ENCODE data around the gene LYPD6B. TPM values are rescaled to one million over a fixed set of nuclear protein-coding genes. Genes with fewer than 3 reads are reported as not detected.

The LYPD6B gene
- total RNA-seq, 1 donor from 2014 or later, result 10.1 TPM

DNA sequence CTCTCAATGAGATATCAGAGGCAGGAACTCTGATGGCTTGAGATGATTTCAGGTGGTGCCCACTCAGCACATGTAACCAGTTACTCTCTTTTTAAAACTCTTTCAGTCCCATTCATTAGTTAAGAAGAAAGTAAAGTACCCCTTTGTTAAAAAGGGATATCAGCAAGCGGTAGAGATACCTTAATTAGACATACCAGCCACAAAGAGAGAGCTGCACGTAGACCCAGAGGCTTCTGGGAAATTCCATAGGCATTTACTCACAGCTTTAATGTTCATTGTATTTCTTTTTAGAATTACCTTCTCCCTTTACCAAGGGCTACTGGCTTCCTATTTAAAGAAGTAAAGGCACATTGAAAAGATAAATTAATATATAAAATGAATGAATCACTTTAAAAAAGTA is 63.3 kb downstream of the LYPD6B start:
- TF ChIP-seq POLR2AphosphoS5 (IDR thresholded peaks at IDR 0.05; ENCODE audit: insufficient read depth in 1 of 2, low read depth in 1 of 2), result no peak
- TF ChIP-seq, protein P1, sequence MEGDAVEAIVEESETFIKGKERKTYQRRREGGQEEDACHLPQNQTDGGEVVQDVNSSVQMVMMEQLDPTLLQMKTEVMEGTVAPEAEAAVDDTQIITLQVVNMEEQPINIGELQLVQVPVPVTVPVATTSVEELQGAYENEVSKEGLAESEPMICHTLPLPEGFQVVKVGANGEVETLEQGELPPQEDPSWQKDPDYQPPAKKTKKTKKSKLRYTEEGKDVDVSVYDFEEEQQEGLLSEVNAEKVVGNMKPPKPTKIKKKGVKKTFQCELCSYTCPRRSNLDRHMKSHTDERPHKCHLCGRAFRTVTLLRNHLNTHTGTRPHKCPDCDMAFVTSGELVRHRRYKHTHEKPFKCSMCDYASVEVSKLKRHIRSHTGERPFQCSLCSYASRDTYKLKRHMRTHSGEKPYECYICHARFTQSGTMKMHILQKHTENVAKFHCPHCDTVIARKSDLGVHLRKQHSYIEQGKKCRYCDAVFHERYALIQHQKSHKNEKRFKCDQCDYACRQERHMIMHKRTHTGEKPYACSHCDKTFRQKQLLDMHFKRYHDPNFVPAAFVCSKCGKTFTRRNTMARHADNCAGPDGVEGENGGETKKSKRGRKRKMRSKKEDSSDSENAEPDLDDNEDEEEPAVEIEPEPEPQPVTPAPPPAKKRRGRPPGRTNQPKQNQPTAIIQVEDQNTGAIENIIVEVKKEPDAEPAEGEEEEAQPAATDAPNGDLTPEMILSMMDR (IDR thresholded peaks at IDR 0.05), result no peak
- TF ChIP-seq POLR2A (IDR thresholded peaks at IDR 0.05), result no peak
- no peaks in the 10 kb centered on the region for H3K4me1 ChIP-seq
- H3K9me3 ChIP-seq, result no peaks in the 10 kb centered on the region
- intact Hi-C loops (cut with DNase I), result loop anchor here (10.0 kb wide), 1 partner anchor 1963 kb away; no protein-coding TSS in a partner anchor
- H3K36me3 ChIP-seq, result no peaks in the 10 kb centered on the region
- H3K27me3 ChIP-seq, result no peaks in the 10 kb centered on the region
- DNase-seq (ENCODE audit: extremely low spot score in 2 of 2), result no peak
- no peak overlapping the region for H3K27ac ChIP-seq
- no peak overlapping the region for H3K4me3 ChIP-seq

DNA sequence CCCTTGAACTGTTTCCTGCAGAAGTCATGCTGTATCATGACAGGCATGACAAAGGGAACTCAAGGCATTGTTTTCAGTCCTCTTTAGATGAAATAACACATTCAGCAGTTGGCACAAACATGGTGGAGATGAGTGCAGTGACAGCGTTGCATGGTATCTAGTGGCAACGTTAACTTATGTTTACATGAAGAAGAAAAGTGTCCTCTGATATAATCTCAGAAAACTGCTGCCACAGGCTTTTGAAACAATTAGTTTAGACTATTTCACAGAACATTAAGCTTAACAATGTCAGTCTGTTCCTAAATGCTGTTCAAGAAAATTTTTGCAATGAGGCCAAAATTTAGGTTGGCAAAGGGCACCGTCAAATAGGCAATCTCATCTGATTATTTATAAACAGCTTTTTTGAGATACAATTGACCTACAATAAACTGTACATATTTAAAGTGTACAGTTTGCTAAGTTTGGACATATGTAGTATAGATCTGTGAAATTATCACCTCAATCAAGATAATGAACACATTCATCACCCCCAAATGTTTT is 64.7 kb downstream of the LYPD6B start:
- no peak for TF ChIP-seq POLR2AphosphoS5 (IDR thresholded peaks at IDR 0.05; ENCODE audit: insufficient read depth in 1 of 2, low read depth in 1 of 2)
- TF ChIP-seq, protein P1 (IDR thresholded peaks at IDR 0.05), result no peak
- no peak for TF ChIP-seq POLR2A (IDR thresholded peaks at IDR 0.05)

DNA sequence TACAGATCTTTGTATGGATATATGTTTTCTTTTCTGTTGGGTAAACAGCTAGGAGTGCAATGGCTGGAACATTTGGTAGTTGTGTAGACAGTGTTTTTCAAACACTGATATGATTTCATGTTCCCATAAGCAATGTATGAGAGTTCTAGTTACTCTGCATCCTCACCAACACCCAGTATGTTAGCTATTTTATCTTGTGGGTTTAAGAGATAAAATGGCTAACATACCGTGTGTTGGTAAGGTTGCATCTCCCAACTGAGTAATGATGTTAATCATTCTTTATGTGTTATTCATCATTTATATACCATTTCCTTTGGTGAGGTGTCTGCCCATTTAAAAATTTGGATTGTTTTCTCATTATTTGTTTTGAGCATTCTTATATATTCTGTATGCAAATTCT is 65.7 kb downstream of the LYPD6B start:
- TF ChIP-seq, protein P1 (IDR thresholded peaks at IDR 0.05), result no peak
- TF ChIP-seq POLR2A (IDR thresholded peaks at IDR 0.05) (no peak), POLR2AphosphoS5 (IDR thresholded peaks at IDR 0.05; ENCODE audit: insufficient read depth in 1 of 2, low read depth in 1 of 2) (no peak)
- Histone ChIP-seq H3K9me3 (no peaks in the 10 kb centered on the region), H3K27ac (no peak overlapping the region), H3K27me3 (no peaks in the 10 kb centered on the region), H3K4me3 (no peak overlapping the region), H3K36me3 (no peaks in the 10 kb centered on the region), H3K4me1 (no peaks in the 10 kb centered on the region)
- no peak for DNase-seq (ENCODE audit: extremely low spot score in 2 of 2)
- intact Hi-C loops (cut with DNase I), result loop anchor here (10.0 kb wide), 1 partner anchor 1961 kb away; no protein-coding TSS in a partner anchor

More for the DNA sequence above, 64.7 kb downstream of the LYPD6B start:
- H3K4me3 ChIP-seq, result no peak overlapping the region
- no peaks in the 10 kb centered on the region for H3K36me3 ChIP-seq
- no peaks in the 10 kb centered on the region for H3K4me1 ChIP-seq
- H3K27me3 ChIP-seq, result no peaks in the 10 kb centered on the region
- H3K9me3 ChIP-seq, result no peaks in the 10 kb centered on the region
- intact Hi-C loops (cut with DNase I), result loop anchor here (10.0 kb wide), 1 partner anchor 1962 kb away; no protein-coding TSS in a partner anchor
- no peak overlapping the region for H3K27ac ChIP-seq
- no peak for DNase-seq (ENCODE audit: extremely low spot score in 2 of 2)

DNA sequence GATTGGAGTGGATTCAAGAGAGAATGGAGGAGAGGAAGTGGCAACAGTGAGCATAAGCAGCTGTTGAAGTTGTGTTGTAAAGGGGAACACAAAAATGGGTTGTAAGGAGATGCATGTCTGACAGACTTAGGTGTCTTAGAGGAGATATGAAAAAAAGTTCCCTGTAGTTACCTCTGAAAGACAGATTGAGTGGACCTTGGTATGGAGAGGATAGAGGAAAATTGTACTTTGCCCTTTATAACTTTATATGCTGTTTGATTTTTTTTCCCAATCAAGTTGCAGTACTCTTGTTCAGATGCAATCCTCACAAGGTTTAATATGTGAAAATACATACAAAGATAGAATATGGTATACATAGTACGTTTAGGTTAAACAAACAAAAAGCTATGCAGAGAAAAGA is 73.6 kb downstream of the LYPD6B start:
- no peaks in the 10 kb centered on the region for H3K27me3 ChIP-seq
- TF ChIP-seq POLR2AphosphoS5 (IDR thresholded peaks at IDR 0.05; ENCODE audit: insufficient read depth in 1 of 2, low read depth in 1 of 2) (no peak), POLR2A (IDR thresholded peaks at IDR 0.05) (no peak)
- TF ChIP-seq, protein P1 (IDR thresholded peaks at IDR 0.05), result no peak
- no peaks in the 10 kb centered on the region for H3K36me3 ChIP-seq
- H3K4me3 ChIP-seq, result no peak overlapping the region
- intact Hi-C loops (cut with DNase I), result no loop called here
- H3K27ac ChIP-seq, result no peak overlapping the region
- H3K9me3 ChIP-seq, result no peaks in the 10 kb centered on the region
- DNase-seq (ENCODE audit: extremely low spot score in 2 of 2), result no peak
- no peaks in the 10 kb centered on the region for H3K4me1 ChIP-seq

DNA sequence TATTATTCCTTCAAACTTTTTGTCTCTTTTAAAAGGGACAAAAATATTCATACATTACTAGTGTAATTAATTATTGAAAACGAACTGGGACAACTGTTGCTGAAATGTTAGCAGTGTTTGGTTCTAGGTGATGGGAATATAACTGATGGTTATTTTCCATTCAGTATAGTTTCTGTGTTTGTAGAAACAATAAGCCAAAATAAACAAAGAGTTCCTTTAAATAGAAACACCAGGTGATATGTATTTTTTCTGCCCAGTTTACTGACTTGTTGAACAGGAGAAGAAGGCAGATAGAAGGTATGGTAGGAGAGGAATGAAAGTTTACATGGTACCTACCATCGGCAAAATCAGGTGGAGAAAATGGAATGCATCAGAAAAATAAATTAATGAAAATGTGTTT is 74.2 kb downstream of the LYPD6B start:
- Histone ChIP-seq H3K4me1 (no peaks in the 10 kb centered on the region), H3K36me3 (no peaks in the 10 kb centered on the region), H3K9me3 (no peaks in the 10 kb centered on the region), H3K27ac (no peak overlapping the region), H3K27me3 (no peaks in the 10 kb centered on the region), H3K4me3 (no peak overlapping the region)
- intact Hi-C loops (cut with DNase I), result no loop called here
- no peak for TF ChIP-seq POLR2A (IDR thresholded peaks at IDR 0.05)
- no peak for TF ChIP-seq POLR2AphosphoS5 (IDR thresholded peaks at IDR 0.05; ENCODE audit: insufficient read depth in 1 of 2, low read depth in 1 of 2)
- TF ChIP-seq, protein P1 (IDR thresholded peaks at IDR 0.05), result no peak
- DNase-seq (ENCODE audit: extremely low spot score in 2 of 2), result no peak

All from vagina (tissue), 2 donors.